HG02973 (cell line): Measurements from ENCODE around the gene GORASP2.

Experiments
- ATAC-seq: cut with Tn5 transposase; IDR thresholded peaks from one replicate; pipeline ENCODE4 v1.9.1; 2021; ENCODE audit warnings: moderate library complexity; ENCODE audit not compliant: unreplicated experiment

The GORASP2 gene

GRCh38 chr2:170922634-170923494 is 6.2 kb upstream of the GORASP2 start:
- no peak for ATAC-seq

GRCh38 chr2:170923799-170924198 is 5.3 kb upstream of the GORASP2 start:
- no peak for ATAC-seq

GRCh38 chr2:170924969-170925368 is 4.1 kb upstream of the GORASP2 start:
- no peak for ATAC-seq

GRCh38 chr2:170925923-170926322 is 3.1 kb upstream of the GORASP2 start:
- ATAC-seq = no peak

GRCh38 chr2:170926743-170927297 is 2.2 kb upstream of the GORASP2 start:
- ATAC-seq = no peak

- ATAC-seq = no peak
These were observed 823 bp upstream of the GORASP2 start for GRCh38 chr2:170928036-170928823.

GRCh38 chr2:170929686-170930050 is 615 bp downstream of the GORASP2 start:
- peak; percentile 6 for ATAC-seq

GRCh38 chr2:170930131-170930990 is 1.3 kb downstream of the GORASP2 start:
- ATAC-seq = peak; percentile 28

- ATAC-seq = no peak
These were observed 1.9 kb downstream of the GORASP2 start for GRCh38 chr2:170930991-170931266.

- ATAC-seq = no peak
These were observed 3.1 kb downstream of the GORASP2 start for GRCh38 chr2:170932166-170932565.

- no peak for ATAC-seq
These were observed 3.9 kb downstream of the GORASP2 start for GRCh38 chr2:170932948-170933347.

- no peak for ATAC-seq
These were observed 8.8 kb downstream of the GORASP2 start for GRCh38 chr2:170937709-170938379.

- no peak for ATAC-seq
These were observed 11.0 kb downstream of the GORASP2 start for GRCh38 chr2:170940066-170940465.

GRCh38 chr2:170942615-170943014 is 13.6 kb downstream of the GORASP2 start:
- no peak for ATAC-seq

- no peak for ATAC-seq
These were observed 14.0 kb downstream of the GORASP2 start for GRCh38 chr2:170943041-170943440.

GRCh38 chr2:170943596-170943995 is 14.5 kb downstream of the GORASP2 start:
- ATAC-seq = no peak

- ATAC-seq = no peak
These were observed 15.5 kb downstream of the GORASP2 start for GRCh38 chr2:170944545-170944944.

- ATAC-seq = no peak
These were observed 20.4 kb downstream of the GORASP2 start for GRCh38 chr2:170949415-170949814.

GRCh38 chr2:170950221-170950761 is 21.2 kb downstream of the GORASP2 start:
- ATAC-seq = peak; percentile 71

- ATAC-seq = no peak
These were observed 24.9 kb downstream of the GORASP2 start for GRCh38 chr2:170953941-170954340.
